GM19025 (cell line): ENCODE data around the gene HLX.

ENCODE experiments used
- ATAC-seq: cut with Tn5 transposase; IDR thresholded peaks from one replicate; pipeline ENCODE4 v1.9.1; 2021; ENCODE audit warnings: mild to moderate bottlenecking, low read depth, moderate library complexity; ENCODE audit not compliant: unreplicated experiment

The HLX gene

GRCh38 chr1:220921498-220921897 is 42.3 kb downstream of the HLX start:
- ATAC-seq, result no peak

DNA sequence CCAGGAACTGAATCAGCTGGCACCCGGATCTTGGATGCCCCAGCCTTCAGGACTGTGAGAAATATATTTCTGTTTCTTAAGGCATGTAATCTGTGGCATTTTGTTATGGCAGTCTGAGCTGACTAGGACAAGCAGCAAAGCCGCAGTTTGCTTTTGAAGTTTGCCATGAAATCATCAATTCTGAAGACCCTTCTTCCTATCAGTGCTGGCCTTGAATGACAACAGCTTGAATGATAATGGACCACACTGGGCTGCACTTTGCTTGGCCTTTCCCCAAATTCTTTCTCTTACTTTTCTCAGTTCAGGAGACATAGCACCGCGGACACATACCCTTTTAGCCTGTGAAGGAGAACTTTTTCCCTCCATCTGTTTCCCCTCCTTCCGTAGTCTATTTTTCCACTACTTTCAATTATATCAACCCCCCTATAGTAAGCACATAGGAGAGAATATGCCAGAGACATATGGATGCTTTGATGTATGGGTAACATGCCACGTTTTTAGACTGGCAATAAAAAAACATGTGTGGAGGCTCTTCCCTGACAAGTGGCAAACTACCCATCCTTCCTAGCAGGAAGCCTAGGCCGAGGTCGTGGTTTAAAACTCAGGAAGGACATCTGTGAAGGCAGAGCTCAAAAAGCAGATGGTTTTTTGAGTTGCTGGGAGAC is 42.9 kb downstream of the HLX start:
- no peak for ATAC-seq

DNA sequence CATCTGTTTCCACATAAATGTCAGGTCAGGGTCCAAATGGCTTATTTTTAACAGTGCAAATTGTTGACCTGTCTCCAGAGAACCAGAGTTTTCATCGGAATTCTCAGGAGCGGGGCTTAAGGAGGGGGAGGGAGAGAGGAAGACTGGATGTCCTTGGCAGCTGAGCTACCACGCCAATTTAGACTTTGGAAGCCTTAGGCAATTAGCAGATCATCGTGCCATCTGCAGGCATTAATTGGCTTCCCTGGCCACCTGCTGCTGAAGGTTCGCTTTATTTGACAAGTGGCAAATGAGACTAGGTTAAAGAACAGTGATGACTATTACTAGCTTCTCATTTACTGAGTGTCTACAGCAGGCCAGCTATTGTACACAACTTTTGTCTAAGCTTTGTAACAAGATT is 43.7 kb downstream of the HLX start:
- ATAC-seq, result no peak

DNA sequence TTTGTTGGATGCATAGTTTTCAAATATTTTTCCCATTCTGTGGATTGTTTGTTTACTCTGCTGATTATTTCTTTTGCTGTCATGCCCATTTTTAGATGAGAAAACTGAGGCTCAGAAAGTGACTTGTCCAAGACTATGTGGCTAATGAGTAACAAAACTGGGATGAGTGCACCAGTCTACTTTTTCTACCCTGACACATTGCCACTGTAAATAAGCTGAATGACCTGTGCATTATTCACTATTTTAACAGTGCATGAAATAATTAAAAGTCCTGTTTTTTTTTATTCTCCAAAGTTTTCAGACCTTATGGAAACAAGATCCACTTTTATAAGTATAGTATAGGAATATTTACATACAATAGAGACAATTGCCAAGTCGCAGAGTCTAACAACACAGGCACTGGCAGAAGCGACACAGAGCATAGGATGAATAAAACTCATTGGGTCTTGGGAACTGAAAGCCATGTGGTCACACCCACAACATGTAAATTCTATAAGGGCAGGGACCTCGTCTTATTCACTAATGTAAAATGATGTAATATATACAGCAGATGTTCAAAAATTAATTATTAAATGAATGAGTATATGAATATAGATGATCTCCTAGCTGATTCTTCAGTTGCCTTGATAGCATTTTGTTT is 45.2 kb downstream of the HLX start:
- ATAC-seq, result no peak

- no peak for ATAC-seq
These were observed 46.5 kb downstream of the HLX start for GRCh38 chr1:220925707-220926106.

- ATAC-seq, result no peak
These were observed 46.9 kb downstream of the HLX start for GRCh38 chr1:220926146-220926545.

- no peak for ATAC-seq
These were observed 48.2 kb downstream of the HLX start for GRCh38 chr1:220927442-220927841.

GRCh38 chr1:220928320-220928719 is 49.1 kb downstream of the HLX start:
- no peak for ATAC-seq

GRCh38 chr1:220928725-220929300 is 49.6 kb downstream of the HLX start:
- ATAC-seq, result no peak

- ATAC-seq, result no peak
These were observed 50.1 kb downstream of the HLX start for GRCh38 chr1:220929304-220929703.
